Measurements from ENCODE around the gene ZDHHC17. TPM values are rescaled to one million over a fixed set of nuclear protein-coding genes. Genes with fewer than 3 reads are reported as not detected.
A peak's percentile ranks its signal among the peaks of the same experiment; 100 is the strongest.

The ZDHHC17 gene
- total and polyA plus RNA-seq, 2 of the 13 experiments (the other 11 are each of a cell fraction or from before 2014, with no cell fraction given) = 36.7 to 38.5 TPM

DNA sequence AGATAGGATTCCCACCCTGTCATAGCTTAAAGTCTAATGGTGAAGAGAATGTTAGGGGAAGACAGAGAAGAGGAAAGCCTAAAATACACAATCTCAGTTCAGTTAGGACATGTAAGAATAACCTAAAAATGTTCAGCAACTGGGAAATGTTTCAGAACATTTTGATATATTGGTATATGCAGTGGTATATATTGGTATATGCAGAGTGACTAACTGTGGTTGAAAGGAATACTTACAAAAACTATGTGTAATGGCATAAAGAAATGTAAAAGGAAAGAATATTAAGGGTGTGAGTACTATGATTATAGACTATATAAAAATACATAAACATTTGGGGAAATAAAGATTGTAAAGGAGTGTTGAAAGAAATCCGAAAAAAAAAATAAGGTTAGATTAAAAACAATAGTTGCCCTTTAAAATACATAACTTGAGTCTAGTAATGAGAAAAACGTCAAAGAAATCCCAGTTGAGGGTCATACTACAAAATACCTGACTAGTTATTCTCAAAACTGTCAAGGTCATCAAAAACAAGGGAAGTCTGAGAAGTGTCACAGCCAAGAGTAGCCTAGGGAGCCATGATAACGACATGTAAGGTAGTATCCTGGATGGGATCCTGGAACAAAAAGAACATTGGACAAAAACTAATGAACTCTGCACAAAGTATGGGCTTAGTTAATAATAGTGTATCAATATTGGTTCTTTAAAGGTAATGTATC, 25.6 kb downstream of the ZDHHC17 start:
- in situ Hi-C loops (cut with HindIII; ENCODE audit: extremely low pct_ligation_motif_present, low pct_unique_long_range_greater_than_20kb) (loop anchor here (5.0 kb wide), 1 partner anchor 167 kb away; no protein-coding TSS in a partner anchor), intact Hi-C loops (cut with micrococcal nuclease; ENCODE audit: unreplicated experiment) (loop anchor here (2.0 kb wide), 1 partner anchor 101 kb away; no protein-coding TSS in a partner anchor)
- 80% methylated on average over 3 of the region's 3 CpGs for WGBS (ENCODE audit: low lambda C conversion rate)
- H3K9ac ChIP-seq (ENCODE audit: insufficient read depth, low read depth, low read length) = no peak overlapping the region
- DNase-seq (ENCODE audit: low spot score) (no peak), FAIRE-seq (no peak), ATAC-seq (no peak)
- peak; percentile 89 to 91 for TF ChIP-seq MAFK (conservative IDR thresholded peaks at IDR 0.05 in 1 of 2, IDR thresholded peaks at IDR 0.05 in 1 of 2; ENCODE audit: low read length in 2 of 2)
- TF ChIP-seq, protein P1, sequence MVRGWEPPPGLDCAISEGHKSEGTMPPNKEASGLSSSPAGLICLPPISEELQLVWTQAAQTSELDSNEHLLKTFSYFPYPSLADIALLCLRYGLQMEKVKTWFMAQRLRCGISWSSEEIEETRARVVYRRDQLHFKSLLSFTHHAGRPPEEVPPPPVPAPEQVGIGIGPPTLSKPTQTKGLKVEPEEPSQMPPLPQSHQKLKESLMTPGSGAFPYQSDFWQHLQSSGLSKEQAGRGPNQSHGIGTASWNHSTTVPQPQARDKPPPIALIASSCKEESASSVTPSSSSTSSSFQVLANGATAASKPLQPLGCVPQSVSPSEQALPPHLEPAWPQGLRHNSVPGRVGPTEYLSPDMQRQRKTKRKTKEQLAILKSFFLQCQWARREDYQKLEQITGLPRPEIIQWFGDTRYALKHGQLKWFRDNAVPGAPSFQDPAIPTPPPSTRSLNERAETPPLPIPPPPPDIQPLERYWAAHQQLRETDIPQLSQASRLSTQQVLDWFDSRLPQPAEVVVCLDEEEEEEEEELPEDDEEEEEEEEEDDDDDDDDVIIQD (CRISPR knock-in tag; IDR thresholded peaks at IDR 0.05; ENCODE audit: low read depth) = no peak
- TF ChIP-seq ZNF768 (CRISPR knock-in tag; IDR thresholded peaks at IDR 0.05) = no peak
- peak; percentile 91 for TF ChIP-seq MAFF (IDR thresholded peaks at IDR 0.05; ENCODE audit: low read depth, low read length)
- no peaks in the 10 kb centered on the region for H3K9me3 ChIP-seq (ENCODE audit: low read length)
- no peak overlapping the region for H3K27ac ChIP-seq (ENCODE audit: extremely low read length, insufficient read depth, low read length)
- POLR2A ChIA-PET = interaction anchor here (1.0 kb wide), 1 partner anchor 230 kb away, joined by 3 read pairs; the partner anchor contains the start of gene OSBPL8
- no peak overlapping the region for H3K4me2 ChIP-seq (ENCODE audit: low read depth, low read length)
- H4K20me1 ChIP-seq (ENCODE audit: insufficient read depth, low read length) = peaks cover 13% of the 10 kb centered on the region
- H2AFZ ChIP-seq (ENCODE audit: low read length) = no peak overlapping the region
- peaks cover 42% of the 10 kb centered on the region for H3K79me2 ChIP-seq (ENCODE audit: insufficient read depth, low read length)
- no TSS peak for BruUV-seq (replicated peaks)
- H3K4me1 ChIP-seq (ENCODE audit: insufficient read depth, low read length) = 0 out of 2 replicates have a peak, but pooled peaks cover 12% of the 10 kb centered on the region
- no peak overlapping the region for H3K4me3 ChIP-seq (replicated peaks in 1 of 3; ENCODE audit: insufficient read depth in 1 of 3, low read depth in 2 of 3, low read length in 3 of 3)
- CTCF ChIA-PET (ENCODE audit: low intra/inter-chr PET ratio, low total read pairs) = interaction anchor here (2.6 kb wide), 1 partner anchor 168 kb away, joined by 37 read pairs; no protein-coding TSS in a partner anchor
- H3K36me3 ChIP-seq (replicated peaks in 1 of 2; ENCODE audit: control insufficient read depth in 1 of 2, insufficient read depth in 2 of 2, low read length in 2 of 2) = no peaks in the 10 kb centered on the region
- H3K27me3 ChIP-seq (ENCODE audit: control insufficient read depth in 1 of 2, insufficient read depth in 2 of 2, low read length in 2 of 2) = no peaks in the 10 kb centered on the region

Measured in HepG2 (cell line).